ENCODE results near the gene DDX1. TPM values are rescaled to one million over a fixed set of nuclear protein-coding genes. Genes with fewer than 3 reads are reported as not detected.

Gene DDX1
- total RNA-seq, 1 donor from 2014 or later = 58.5 TPM

DNA sequence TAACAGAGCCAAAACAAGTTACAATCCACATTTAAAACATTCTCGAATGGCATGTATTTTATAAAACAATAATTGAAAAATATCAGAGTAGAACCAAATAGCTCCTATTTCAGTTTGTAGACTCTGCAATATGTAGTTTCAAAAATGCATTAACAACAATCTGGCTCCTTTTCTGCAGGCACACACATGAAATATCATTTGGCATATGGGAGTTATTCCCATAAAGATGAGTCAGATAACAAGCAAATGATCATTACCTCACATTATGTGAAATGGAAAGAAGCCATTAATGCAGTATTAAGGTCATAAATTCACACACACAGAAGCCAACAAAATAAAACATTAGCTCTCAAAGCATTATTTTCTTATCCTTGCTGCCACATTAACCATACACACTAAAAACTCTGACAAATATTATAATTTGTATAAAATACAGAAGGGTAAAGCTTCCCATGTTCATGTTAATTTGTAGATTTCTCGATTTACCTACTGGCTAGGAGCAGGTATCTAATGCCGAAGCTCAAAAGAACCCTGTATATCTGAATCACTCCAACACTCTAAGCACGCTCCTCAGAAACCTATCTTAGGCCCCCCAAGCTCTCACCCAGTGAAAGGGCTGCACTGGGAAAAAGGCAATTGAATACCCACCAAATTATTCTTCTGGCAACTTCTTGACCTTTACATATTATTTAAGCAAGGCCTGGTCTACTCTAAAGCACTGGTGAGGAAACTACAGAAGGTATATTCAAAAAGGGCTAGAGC is 44.4 kb upstream of the DDX1 start:
- TF ChIP-seq, protein P1, sequence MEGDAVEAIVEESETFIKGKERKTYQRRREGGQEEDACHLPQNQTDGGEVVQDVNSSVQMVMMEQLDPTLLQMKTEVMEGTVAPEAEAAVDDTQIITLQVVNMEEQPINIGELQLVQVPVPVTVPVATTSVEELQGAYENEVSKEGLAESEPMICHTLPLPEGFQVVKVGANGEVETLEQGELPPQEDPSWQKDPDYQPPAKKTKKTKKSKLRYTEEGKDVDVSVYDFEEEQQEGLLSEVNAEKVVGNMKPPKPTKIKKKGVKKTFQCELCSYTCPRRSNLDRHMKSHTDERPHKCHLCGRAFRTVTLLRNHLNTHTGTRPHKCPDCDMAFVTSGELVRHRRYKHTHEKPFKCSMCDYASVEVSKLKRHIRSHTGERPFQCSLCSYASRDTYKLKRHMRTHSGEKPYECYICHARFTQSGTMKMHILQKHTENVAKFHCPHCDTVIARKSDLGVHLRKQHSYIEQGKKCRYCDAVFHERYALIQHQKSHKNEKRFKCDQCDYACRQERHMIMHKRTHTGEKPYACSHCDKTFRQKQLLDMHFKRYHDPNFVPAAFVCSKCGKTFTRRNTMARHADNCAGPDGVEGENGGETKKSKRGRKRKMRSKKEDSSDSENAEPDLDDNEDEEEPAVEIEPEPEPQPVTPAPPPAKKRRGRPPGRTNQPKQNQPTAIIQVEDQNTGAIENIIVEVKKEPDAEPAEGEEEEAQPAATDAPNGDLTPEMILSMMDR (IDR thresholded peaks at IDR 0.05; ENCODE audit: insufficient read depth, low read length, poor library complexity, severe bottlenecking) = no peak
- no peak for DNase-seq (ENCODE audit: low read depth)
- Histone ChIP-seq H3K27me3 (ENCODE audit: control insufficient read depth, insufficient read depth, low read length) (no peaks in the 10 kb centered on the region), H3K36me3 (ENCODE audit: control insufficient read depth, insufficient read depth, low read length) (no peaks in the 10 kb centered on the region), H3K4me3 (ENCODE audit: low read depth, low read length) (no peak overlapping the region)

DNA sequence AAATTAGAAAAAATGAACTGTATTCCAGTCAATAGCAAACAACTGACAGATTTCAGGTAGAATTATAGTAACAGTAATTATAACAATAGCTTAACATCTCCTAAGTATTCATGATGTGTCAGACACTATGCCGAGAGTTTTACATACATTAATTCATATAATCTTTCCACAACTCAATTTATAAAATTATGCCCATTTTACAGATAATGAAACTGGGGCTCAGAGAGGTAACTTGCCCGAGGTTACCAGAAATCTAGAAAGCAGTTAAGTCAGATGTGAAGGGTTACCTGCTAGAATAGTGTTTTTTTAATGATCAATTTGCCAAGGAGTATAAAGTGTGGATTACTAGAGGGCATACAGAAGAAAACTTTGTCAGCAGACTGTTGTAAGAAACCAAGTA is 42.7 kb upstream of the DDX1 start:
- TF ChIP-seq, protein P1 (IDR thresholded peaks at IDR 0.05; ENCODE audit: insufficient read depth, low read length, poor library complexity, severe bottlenecking) = no peak
- Histone ChIP-seq H3K4me3 (ENCODE audit: low read depth, low read length) (no peak overlapping the region), H3K27me3 (ENCODE audit: control insufficient read depth, insufficient read depth, low read length) (no peaks in the 10 kb centered on the region), H3K36me3 (ENCODE audit: control insufficient read depth, insufficient read depth, low read length) (no peaks in the 10 kb centered on the region)
- no peak for DNase-seq (ENCODE audit: low read depth)

DNA sequence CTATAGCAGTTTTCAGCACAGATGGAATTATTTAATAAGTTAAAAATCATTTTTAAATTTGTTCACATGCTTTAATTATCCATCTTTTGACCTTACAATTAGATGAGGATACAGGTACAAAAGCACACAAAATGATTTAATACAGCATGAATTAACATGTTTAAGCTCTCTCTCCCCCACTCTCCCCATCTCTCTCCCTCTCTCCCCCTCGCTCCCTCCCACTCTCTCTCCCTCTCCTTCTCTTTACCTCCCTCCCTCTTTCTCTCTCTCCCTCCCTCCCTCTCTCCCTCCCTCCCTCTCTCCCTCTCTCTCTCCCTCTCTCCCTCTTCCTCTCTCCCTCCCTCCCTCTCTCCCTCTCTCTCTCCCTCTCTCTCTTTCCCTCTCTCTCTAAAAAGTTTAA is 38.1 kb upstream of the DDX1 start:
- TF ChIP-seq, protein P1 (IDR thresholded peaks at IDR 0.05; ENCODE audit: insufficient read depth, low read length, poor library complexity, severe bottlenecking) = no peak
- no peak for DNase-seq (ENCODE audit: low read depth)

DNA sequence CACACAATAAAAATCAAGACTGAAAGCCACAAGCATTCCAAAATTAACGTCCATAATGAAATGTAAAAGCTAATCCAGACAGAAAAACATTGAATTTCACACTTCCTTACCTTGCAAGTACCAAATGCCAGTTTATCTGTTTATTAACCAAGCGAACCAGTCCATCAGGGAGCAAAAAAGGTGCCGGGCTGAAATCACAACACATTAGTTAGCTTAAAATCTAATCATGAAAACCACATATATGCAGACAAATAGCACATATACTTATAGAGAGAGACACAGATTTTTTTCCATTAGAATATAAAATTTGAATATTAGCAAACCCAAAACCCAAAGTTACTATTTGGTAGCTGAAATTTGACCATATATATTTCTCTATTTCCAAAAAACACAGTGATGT is 37.7 kb upstream of the DDX1 start:
- DNase-seq (ENCODE audit: low read depth) = no peak
- Histone ChIP-seq H3K4me3 (ENCODE audit: low read depth, low read length) (no peak overlapping the region), H3K27me3 (ENCODE audit: control insufficient read depth, insufficient read depth, low read length) (no peaks in the 10 kb centered on the region), H3K36me3 (ENCODE audit: control insufficient read depth, insufficient read depth, low read length) (no peaks in the 10 kb centered on the region)
- TF ChIP-seq, protein P1 (IDR thresholded peaks at IDR 0.05; ENCODE audit: insufficient read depth, low read length, poor library complexity, severe bottlenecking) = no peak

More for the DNA sequence above, 38.1 kb upstream of the DDX1 start:
- Histone ChIP-seq H3K4me3 (ENCODE audit: low read depth, low read length) (no peak overlapping the region), H3K27me3 (ENCODE audit: control insufficient read depth, insufficient read depth, low read length) (no peaks in the 10 kb centered on the region), H3K36me3 (ENCODE audit: control insufficient read depth, insufficient read depth, low read length) (no peaks in the 10 kb centered on the region)

DNA sequence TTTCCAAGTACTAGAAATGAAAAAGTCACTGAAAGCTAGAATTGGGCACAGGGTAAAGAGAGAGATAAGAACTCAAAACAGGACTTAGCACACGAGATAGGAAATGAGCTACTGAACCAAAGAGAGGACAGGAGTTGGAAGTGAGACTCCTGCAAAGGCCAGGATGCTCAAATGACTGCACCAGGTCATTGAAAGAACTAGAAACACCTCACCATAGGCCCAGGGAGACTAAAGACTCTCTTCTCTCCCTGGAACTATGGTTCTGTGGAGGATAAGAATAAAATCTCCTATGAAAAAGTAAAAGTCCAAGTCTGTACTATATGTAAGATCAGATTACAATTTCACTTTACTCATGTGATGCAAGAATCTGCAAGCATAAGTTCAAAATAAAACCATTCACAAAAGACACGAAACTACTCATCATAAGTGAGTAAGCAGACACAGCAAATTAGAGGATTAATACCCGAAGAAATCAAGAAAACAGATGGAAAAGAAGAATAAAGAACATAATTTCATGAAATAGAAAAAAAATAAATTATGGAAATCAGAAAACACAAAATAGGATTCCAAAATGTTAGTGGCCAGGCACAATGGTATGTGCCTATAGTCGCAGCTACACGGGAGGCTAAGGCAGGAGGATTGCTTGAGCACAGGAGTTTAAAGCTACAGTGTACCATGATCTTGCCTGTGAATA is 37.0 kb upstream of the DDX1 start:
- TF ChIP-seq, protein P1 (IDR thresholded peaks at IDR 0.05; ENCODE audit: insufficient read depth, low read length, poor library complexity, severe bottlenecking) = no peak
- H3K36me3 ChIP-seq (ENCODE audit: control insufficient read depth, insufficient read depth, low read length) = no peaks in the 10 kb centered on the region
- no peak overlapping the region for H3K4me3 ChIP-seq (ENCODE audit: low read depth, low read length)

More for the DNA sequence above, 37.0 kb upstream of the DDX1 start:
- H3K27me3 ChIP-seq (ENCODE audit: control insufficient read depth, insufficient read depth, low read length) = no peaks in the 10 kb centered on the region
- DNase-seq (ENCODE audit: low read depth) = no peak
